Measurements from ENCODE around the gene JCAD. TPM values are rescaled to one million over a fixed set of nuclear protein-coding genes. Genes with fewer than 3 reads are reported as not detected.

Gene JCAD
- total RNA-seq, 1 experiment from 2014 or later = 0.77 TPM

DNA sequence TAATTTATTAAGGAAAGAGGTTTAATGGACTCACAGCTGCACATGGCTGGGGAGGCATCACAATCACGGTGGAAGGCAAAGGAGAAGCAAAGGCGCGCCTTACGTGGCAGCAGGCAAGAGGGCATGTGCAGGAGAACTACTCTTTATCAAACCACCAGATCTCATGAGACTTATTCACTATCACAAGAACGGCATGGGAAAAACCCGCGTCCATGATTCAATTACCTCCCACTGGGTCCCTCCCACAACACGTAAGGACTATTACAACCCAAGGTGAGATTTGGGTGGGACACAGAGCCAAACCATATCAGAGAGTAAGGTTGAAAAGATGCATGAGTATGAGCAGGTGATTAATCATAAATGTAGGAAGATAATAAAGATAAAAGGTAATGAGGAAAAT, 3.2 kb upstream of the JCAD start:
- Histone ChIP-seq H3K79me1 (ENCODE audit: insufficient read depth, low read depth, low read length, poor library complexity, severe bottlenecking) (no peaks in the 10 kb centered on the region), H3K23ac (ENCODE audit: insufficient read length, low read depth, low read length) (no peak overlapping the region), H4K20me1 (ENCODE audit: control insufficient read depth, insufficient read depth, insufficient read length) (no peaks in the 10 kb centered on the region), H2BK120ac (ENCODE audit: low read depth, low read length, poor library complexity, severe bottlenecking) (no peak overlapping the region), H3K56ac (ENCODE audit: insufficient read length, low read depth, low read length) (no peak overlapping the region), H3K4ac (ENCODE audit: low read depth, low read length) (no peak overlapping the region), H3K14ac (ENCODE audit: insufficient read depth, low read length) (no peak overlapping the region), H3K9ac (ENCODE audit: extremely low read depth, insufficient read length, low read length) (no peak overlapping the region), H2AFZ (ENCODE audit: low read length) (no peak overlapping the region), H3K18ac (ENCODE audit: insufficient read length, low read depth, low read length) (no peak overlapping the region), H2BK12ac (ENCODE audit: insufficient read length, low read depth, low read length) (no peak overlapping the region), H2BK5ac (ENCODE audit: insufficient read length, low read length) (no peak overlapping the region), H3K79me2 (ENCODE audit: insufficient read depth, low read length) (no peaks in the 10 kb centered on the region), H3K27ac (ENCODE audit: insufficient read length, low read depth, low read length) (no peak overlapping the region), H3K23me2 (ENCODE audit: insufficient read length, low read depth, low read length, poor library complexity, severe bottlenecking) (peaks cover 9% of the 10 kb centered on the region), H3K4me1 (ENCODE audit: insufficient read depth, low read length) (no peaks in the 10 kb centered on the region; the same call in 1 of the 2 replicates), H3K9me3 (ENCODE audit: control insufficient read depth, low read depth, low read length) (no peaks in the 10 kb centered on the region), H3K27me3 (ENCODE audit: insufficient read depth, low read length) (no peaks in the 10 kb centered on the region; the same call in 1 of the 2 replicates), H4K5ac (ENCODE audit: insufficient read length, low read depth, low read length) (no peak overlapping the region), H2BK15ac (ENCODE audit: low read depth, low read length) (no peak overlapping the region), H4K91ac (ENCODE audit: insufficient read length, low read depth, low read length) (no peak overlapping the region), H4K8ac (replicated peaks; ENCODE audit: insufficient read length, low read depth, low read length) (no peak overlapping the region), H3K4me2 (ENCODE audit: insufficient read depth, insufficient read length, low read length) (no peak overlapping the region), H2AK5ac (ENCODE audit: insufficient read length, low read length) (no peak overlapping the region), H2BK20ac (ENCODE audit: low read depth, low read length, poor library complexity, severe bottlenecking) (no peak overlapping the region), H3T11ph (ENCODE audit: low read length) (no peak overlapping the region)
- Mint-ChIP-seq H3K4me3 (no peak overlapping the region), H3K27ac (no peak overlapping the region), H3K36me3 (ENCODE audit: insufficient read depth in 1 of 3, low read depth in 3 of 3) (no peaks in the 10 kb centered on the region), H3K9me3 (no peaks in the 10 kb centered on the region; a peak in 2 of 5 replicates), H3K27me3 (ENCODE audit: low read depth) (peaks cover 49% of the 10 kb centered on the region), H3K4me1 (peaks cover 18 to 21% of the 10 kb centered on the region in 2 experiments)
- TF ChIP-seq, protein P1, sequence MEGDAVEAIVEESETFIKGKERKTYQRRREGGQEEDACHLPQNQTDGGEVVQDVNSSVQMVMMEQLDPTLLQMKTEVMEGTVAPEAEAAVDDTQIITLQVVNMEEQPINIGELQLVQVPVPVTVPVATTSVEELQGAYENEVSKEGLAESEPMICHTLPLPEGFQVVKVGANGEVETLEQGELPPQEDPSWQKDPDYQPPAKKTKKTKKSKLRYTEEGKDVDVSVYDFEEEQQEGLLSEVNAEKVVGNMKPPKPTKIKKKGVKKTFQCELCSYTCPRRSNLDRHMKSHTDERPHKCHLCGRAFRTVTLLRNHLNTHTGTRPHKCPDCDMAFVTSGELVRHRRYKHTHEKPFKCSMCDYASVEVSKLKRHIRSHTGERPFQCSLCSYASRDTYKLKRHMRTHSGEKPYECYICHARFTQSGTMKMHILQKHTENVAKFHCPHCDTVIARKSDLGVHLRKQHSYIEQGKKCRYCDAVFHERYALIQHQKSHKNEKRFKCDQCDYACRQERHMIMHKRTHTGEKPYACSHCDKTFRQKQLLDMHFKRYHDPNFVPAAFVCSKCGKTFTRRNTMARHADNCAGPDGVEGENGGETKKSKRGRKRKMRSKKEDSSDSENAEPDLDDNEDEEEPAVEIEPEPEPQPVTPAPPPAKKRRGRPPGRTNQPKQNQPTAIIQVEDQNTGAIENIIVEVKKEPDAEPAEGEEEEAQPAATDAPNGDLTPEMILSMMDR (conservative IDR thresholded peaks at IDR 0.05) = no peak
- WGBS (ENCODE audit: extremely low coverage, insufficient read length, low lambda C conversion rate) = no CpG with 5 or more reads among the region's 8 CpGs
- no peak for DNase-seq
